K562 (cell line): ENCODE data around the gene IQCN. TPM values are rescaled to one million over a fixed set of nuclear protein-coding genes. Genes with fewer than 3 reads are reported as not detected.

Source experiments
- AFF1 ChIP-seq, 2 experiments: fragments of 450-650 bp; IDR thresholded peaks; 2 replicates each; pipeline ENCODE4 v1.6.1; 2018; ENCODE audit warnings: mild to moderate bottlenecking in 2 of 2, low read depth in 1 of 2; ENCODE audit not compliant: partially characterized antibody in 2 of 2
- ESRRB ChIP-seq: fragments of 250-450 bp; sonication (Bioruptor Pico); IDR thresholded peaks from 2 replicates; pipeline ENCODE4 v1.5.0; 2020; ENCODE audit warnings: mild to moderate bottlenecking, moderate library complexity, borderline replicate concordance
- HNRNPL ChIP-seq: fragments of 200-400 bp; formaldehyde crosslinking; IDR thresholded peaks from 2 replicates; pipeline ENCODE4 v1.6.1; 2017; ENCODE audit warnings: low read depth, mild to moderate bottlenecking, low read length
- KDM1A ChIP-seq, 2 experiments: fragments of 450-650 bp; IDR thresholded peaks; 2 replicates each; pipeline ENCODE4 v1.6.1; 2016; ENCODE audit warnings: mild to moderate bottlenecking in 2 of 2
- KDM2B ChIP-seq: fragments of 250-450 bp; sonication (Bioruptor Pico); IDR thresholded peaks from 2 replicates; pipeline ENCODE4 v1.8.0; 2021; ENCODE audit warnings: mild to moderate bottlenecking, moderate library complexity
- LEF1 ChIP-seq: fragments of 450-650 bp; IDR thresholded peaks from 2 replicates; pipeline ENCODE4 v1.6.1; 2016; ENCODE audit warnings: mild to moderate bottlenecking
- NRF1 ChIP-seq, 2 experiments: fragments of 450-650 bp; IDR thresholded peaks in 1 of 2; conservative IDR thresholded peaks in 1 of 2; 2 replicates each; pipeline ENCODE4 v1.6.1; 2014; ENCODE audit warnings: mild to moderate bottlenecking in 2 of 2
- SETDB1 ChIP-seq: IDR thresholded peaks from one replicate; pipeline ENCODE4 v1.6.1; 2012; ENCODE audit warnings: low read length, control low read depth, inconsistent platforms
- SRF ChIP-seq, 2 experiments: fragments of 250-450, 450-650 bp in 1 of 2; sonication (Bioruptor Pico) in 1 of 2; sonication (generic) in 1 of 2; formaldehyde crosslinking; IDR thresholded peaks; 2 replicates each; pipeline versions ENCODE4 v1.5.0 to v1.5.1; 2020 to 2022; ENCODE audit warnings: mild to moderate bottlenecking in 1 of 2, missing genetic modification reagents in 1 of 2
- ZBTB7A ChIP-seq: IDR thresholded peaks from 2 replicates; pipeline ENCODE4 v1.6.1; 2011; ENCODE audit warnings: low read depth, mild to moderate bottlenecking, low read length, moderate library complexity, borderline replicate concordance; ENCODE audit not compliant: control insufficient read depth
- ZNF197 ChIP-seq: fragments of 200-800 bp; sonication (Bioruptor generic); IDR thresholded peaks from 2 replicates; pipeline ENCODE4 v1.6.1; 2016; ENCODE audit warnings: low read depth, missing genetic modification characterization, missing compliant biosample characterization
- ZNF785 ChIP-seq: fragments of 250-450 bp; sonication (Bioruptor Pico); IDR thresholded peaks from 2 replicates; pipeline ENCODE4 v1.4.0; 2020; ENCODE audit warnings: mild to moderate bottlenecking
- polyA plus RNA-seq, 8 experiments: library from polyadenylated mRNA; depleted of rRNA in 4 of 8; stranded (reverse) in 5 of 8; unstranded in 3 of 8; fragments of >200 nt; fragmentation: Nextera tagmentation in 2 of 8; fragmentation: Illumina TruSeq in 1 of 8; extraction: Ambion mirVana in 2 of 8; extraction: Trizol in 1 of 8; gene quantifications; 2 replicates each; pipeline versions ENCODE4 v1.2.1 to v1.2.3, GENCODE V29; 2011 to 2014; ENCODE audit warnings: inconsistent platforms in 1 of 8, missing spikeins in 1 of 8
- total RNA-seq, 7 experiments: library from RNA; depleted of rRNA in 6 of 7; stranded (reverse); fragments of >200 nt in 6 of 7; fragmentation: Illumina TruSeq in 2 of 7; extraction: Trizol in 2 of 7; gene quantifications; 2 replicates each; pipeline versions ENCODE4 v1.2.1 to v1.2.3, GENCODE V29; 2011 to 2021; ENCODE audit warnings: low replicate concordance in 1 of 7
- TF ChIP-seq, protein P1 (sequence below): fragments of 250-450 bp; sonication (Bioruptor Pico); IDR thresholded peaks from 2 replicates; pipeline ENCODE4 v1.5.0; 2022; ENCODE audit warnings: mild to moderate bottlenecking
- TF ChIP-seq, protein P2 (sequence below): IDR thresholded peaks from 3 replicates; pipeline ENCODE4 v1.6.1; 2011; ENCODE audit warnings: borderline replicate concordance, mild to moderate bottlenecking, moderate library complexity; ENCODE audit not compliant: insufficient read length; ENCODE audit errors: extremely low read depth

IQCN gene
- total and polyA plus RNA-seq, 9 of the 15 experiments (the other 6 are each of a cell fraction or from before 2014, with no cell fraction given): 0.01 to 0.07 (median 0.04) TPM; not detected in 3

DNA sequence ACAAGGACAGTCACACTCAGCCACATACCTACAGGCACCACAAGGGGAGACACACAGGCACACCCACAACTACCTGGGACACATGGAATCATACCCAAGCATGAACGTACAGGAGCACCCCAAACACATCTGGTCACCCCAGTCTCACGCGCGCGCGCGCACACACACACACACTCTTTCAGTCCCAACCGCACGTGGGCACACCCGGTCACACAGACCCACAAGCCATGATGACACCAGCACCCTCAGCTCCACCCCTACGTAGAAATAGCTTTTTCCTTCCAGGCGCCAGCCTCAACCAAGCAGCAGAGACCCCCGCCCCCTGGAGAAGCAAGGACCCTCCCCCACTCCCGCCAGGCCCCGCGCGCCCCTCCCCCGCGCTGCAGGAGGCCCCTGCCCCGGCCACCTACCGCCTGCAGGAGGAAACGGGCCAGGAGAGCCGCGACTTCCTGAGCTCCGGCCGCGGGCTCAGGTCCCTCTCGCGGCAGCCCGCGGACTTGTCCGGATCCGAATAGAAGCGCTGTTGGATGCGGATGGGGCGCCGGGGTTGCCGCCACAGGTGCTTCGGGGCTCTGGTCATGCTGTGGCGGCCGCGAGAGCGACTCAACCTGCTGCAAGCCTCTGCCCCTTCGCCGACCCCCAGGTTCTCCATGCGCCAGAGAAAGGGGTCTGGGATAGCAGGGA lies 41.6 kb downstream of the IQCN start (continued):
- TF ChIP-seq AFF1 (IDR thresholded peaks at IDR 0.05; ENCODE audit: low read depth in 1 of 2, partially characterized antibody in 2 of 2): no peak
- TF ChIP-seq KDM2B: 0 out of 2 replicates have a peak, but pooled peaks have one; percentile 16
- TF ChIP-seq LEF1: no peak
- TF ChIP-seq SETDB1: no peak
- no peak for TF ChIP-seq SRF (CRISPR knock-in tag; IDR thresholded peaks at IDR 0.05)
- TF ChIP-seq KDM1A (IDR thresholded peaks at IDR 0.05): peak in 1 of 2 experiments; percentile 13; a peak in 1 of 4 replicates
- TF ChIP-seq, protein P1, sequence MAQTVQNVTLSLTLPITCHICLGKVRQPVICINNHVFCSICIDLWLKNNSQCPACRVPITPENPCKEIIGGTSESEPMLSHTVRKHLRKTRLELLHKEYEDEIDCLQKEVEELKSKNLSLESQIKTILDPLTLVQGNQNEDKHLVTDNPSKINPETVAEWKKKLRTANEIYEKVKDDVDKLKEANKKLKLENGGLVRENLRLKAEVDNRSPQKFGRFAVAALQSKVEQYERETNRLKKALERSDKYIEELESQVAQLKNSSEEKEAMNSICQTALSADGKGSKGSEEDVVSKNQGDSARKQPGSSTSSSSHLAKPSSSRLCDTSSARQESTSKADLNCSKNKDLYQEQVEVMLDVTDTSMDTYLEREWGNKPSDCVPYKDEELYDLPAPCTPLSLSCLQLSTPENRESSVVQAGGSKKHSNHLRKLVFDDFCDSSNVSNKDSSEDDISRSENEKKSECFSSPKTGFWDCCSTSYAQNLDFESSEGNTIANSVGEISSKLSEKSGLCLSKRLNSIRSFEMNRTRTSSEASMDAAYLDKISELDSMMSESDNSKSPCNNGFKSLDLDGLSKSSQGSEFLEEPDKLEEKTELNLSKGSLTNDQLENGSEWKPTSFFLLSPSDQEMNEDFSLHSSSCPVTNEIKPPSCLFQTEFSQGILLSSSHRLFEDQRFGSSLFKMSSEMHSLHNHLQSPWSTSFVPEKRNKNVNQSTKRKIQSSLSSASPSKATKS (CRISPR knock-in tag): no peak
- TF ChIP-seq ZNF785: no peak
- peak; percentile 42 to 46; a peak in 2 of 4 replicates for TF ChIP-seq NRF1 (conservative IDR thresholded peaks at IDR 0.05 in 1 of 2, IDR thresholded peaks at IDR 0.05 in 1 of 2)
- no peak for TF ChIP-seq ESRRB (CRISPR knock-in tag)
- TF ChIP-seq ZNF197 (CRISPR knock-in tag): no peak
- TF ChIP-seq HNRNPL: no peak
- no peak for TF ChIP-seq ZBTB7A
- TF ChIP-seq, protein P2, sequence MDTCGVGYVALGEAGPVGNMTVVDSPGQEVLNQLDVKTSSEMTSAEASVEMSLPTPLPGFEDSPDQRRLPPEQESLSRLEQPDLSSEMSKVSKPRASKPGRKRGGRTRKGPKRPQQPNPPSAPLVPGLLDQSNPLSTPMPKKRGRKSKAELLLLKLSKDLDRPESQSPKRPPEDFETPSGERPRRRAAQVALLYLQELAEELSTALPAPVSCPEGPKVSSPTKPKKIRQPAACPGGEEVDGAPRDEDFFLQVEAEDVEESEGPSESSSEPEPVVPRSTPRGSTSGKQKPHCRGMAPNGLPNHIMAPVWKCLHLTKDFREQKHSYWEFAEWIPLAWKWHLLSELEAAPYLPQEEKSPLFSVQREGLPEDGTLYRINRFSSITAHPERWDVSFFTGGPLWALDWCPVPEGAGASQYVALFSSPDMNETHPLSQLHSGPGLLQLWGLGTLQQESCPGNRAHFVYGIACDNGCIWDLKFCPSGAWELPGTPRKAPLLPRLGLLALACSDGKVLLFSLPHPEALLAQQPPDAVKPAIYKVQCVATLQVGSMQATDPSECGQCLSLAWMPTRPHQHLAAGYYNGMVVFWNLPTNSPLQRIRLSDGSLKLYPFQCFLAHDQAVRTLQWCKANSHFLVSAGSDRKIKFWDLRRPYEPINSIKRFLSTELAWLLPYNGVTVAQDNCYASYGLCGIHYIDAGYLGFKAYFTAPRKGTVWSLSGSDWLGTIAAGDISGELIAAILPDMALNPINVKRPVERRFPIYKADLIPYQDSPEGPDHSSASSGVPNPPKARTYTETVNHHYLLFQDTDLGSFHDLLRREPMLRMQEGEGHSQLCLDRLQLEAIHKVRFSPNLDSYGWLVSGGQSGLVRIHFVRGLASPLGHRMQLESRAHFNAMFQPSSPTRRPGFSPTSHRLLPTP: no peak
